GM19099 (cell line): ENCODE data around the gene DDX1.

Source experiments
- POLR2A ChIP-seq: IDR thresholded peaks from 3 replicates; pipeline ENCODE4 v1.6.1; 2011; ENCODE audit warnings: low read depth; ENCODE audit not compliant: insufficient read length; ENCODE audit errors: extremely low read depth

Gene DDX1

GRCh38 chr2:15580451-15580850 lies 11.2 kb upstream of the DDX1 start:
- TF ChIP-seq POLR2A: no peak

- TF ChIP-seq POLR2A: no peak
These were observed 8.8 kb upstream of the DDX1 start for GRCh38 chr2:15582710-15583357.

GRCh38 chr2:15583826-15584225 lies 7.8 kb upstream of the DDX1 start:
- TF ChIP-seq POLR2A: no peak

DNA sequence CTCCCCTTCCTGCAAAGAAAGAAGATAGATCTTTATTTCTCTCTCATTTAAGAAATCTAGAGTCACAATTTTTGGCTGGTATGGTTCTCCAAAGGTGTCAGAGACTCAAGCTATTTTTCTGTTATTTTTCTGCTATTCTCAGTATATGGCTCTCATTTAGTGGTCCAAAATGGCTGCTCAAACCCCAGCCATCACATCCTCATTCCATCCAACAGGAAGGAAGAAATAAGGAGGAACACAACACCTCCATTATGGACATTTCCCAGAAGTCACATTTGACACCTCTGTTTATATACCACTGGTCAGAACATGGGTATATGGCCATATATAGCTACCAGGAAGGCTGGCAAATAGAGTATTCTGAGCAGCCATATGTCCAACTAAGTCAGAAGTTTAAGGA lies 7.4 kb upstream of the DDX1 start:
- no peak for TF ChIP-seq POLR2A

GRCh38 chr2:15584767-15585469 lies 6.8 kb upstream of the DDX1 start:
- no peak for TF ChIP-seq POLR2A

DNA sequence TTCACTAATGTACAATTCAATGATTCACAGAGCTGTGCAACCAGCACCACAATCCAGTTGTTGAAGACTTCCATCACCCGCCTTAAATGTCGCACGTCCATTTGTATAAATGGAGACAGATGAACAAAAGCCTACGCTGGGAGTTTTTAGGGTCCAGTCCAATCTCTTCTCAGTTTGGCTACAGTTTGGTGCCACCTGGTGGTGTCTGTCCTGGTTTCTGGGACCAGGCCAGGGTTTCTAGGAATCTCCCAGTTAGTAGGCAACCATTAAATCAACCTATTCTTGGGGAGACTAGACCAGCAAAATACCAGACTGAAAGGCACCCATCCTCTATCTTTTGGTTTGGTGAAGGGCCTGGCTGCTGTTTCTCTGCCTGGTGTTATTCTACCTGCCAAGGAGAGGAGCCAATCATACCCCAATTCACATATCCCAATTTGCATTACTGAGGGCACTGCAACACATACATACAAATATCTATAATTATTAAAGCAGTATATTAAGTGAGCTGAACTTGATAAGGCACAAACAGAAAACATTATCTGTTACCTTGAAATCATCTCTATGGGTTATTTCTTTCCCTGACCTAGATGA lies 3.2 kb upstream of the DDX1 start:
- TF ChIP-seq POLR2A: no peak

- no peak for TF ChIP-seq POLR2A
These were observed 336 bp upstream of the DDX1 start for GRCh38 chr2:15591373-15591691.

DNA sequence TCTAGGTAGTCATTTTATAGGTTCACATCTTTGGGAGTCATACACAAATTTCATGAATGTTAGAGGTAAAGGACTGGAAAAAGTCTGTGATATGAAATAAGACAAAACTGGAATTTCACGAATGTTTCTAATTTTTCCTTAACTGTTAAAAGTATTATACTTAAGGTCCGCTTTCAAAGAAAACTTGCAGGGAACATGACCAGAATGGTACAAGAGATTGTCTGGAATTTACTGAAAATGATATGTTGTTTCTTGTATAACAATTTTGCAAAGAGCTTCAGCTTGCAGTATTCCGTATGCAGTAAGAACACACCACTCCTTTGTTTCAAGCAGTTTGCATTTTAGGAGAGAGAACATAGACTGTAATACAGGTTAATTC lies 1.6 kb downstream of the DDX1 start:
- no peak for TF ChIP-seq POLR2A

GRCh38 chr2:15594291-15595256 lies 2.9 kb downstream of the DDX1 start:
- no peak for TF ChIP-seq POLR2A

GRCh38 chr2:15595342-15595905 lies 3.8 kb downstream of the DDX1 start:
- no peak for TF ChIP-seq POLR2A

DNA sequence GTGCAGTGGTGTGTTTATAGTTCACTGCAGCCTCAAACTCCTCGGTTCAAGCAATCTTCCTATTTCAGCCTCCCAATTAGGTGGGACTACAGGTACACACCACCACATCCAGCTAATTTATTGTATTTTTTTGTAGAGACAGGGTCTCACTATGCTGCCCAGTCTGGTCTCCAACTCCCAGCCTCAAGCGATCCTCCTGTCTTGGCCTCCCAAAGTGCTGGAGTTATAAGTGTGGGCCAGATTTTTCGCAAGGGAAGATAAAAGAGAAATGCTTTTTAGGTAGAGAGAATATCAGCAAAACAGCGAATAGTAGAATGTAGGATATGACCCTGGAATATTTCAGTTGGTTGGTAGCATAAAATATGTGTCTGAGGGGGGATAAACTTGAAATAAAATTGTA lies 4.3 kb downstream of the DDX1 start:
- no peak for TF ChIP-seq POLR2A

DNA sequence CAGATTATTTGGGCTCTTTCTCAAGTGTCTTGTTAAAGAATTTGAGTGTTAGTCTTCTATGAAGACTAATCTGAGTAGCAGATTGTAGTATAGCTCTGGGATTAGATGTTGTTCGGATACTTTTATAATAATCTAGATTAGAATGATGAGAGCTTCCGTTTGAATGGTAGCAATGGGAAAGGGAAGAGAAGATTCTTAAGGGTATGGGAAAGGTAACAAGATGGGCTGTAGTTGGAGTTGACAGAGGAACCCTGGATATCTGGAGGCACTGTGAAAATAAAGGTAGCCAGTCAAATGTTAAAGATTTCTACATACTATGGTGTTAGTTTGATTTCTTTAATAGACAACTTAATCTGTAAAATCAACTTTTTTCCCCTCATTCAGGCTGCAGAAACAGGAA lies 4.7 kb downstream of the DDX1 start:
- TF ChIP-seq POLR2A: no peak

- no peak for TF ChIP-seq POLR2A
These were observed 5.3 kb downstream of the DDX1 start for GRCh38 chr2:15596968-15597367.

DNA sequence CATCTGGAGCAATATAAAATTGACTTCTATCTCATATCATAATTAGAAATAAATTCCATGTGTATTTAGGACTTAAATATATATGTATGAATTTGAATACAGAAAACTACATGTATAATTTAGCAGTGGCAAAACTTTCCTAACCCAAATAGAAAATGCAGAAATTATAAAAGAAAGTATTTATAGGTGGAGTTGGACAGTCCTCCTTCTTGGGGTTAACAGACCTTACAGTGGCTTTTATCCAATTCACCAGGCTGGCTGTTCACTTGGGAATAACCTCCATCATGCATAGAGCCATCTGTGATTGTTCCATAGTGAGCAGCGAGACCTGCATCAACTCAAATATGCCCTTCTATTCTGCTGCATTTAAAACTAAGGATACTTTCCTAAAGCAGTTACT lies 8.3 kb downstream of the DDX1 start:
- no peak for TF ChIP-seq POLR2A

DNA sequence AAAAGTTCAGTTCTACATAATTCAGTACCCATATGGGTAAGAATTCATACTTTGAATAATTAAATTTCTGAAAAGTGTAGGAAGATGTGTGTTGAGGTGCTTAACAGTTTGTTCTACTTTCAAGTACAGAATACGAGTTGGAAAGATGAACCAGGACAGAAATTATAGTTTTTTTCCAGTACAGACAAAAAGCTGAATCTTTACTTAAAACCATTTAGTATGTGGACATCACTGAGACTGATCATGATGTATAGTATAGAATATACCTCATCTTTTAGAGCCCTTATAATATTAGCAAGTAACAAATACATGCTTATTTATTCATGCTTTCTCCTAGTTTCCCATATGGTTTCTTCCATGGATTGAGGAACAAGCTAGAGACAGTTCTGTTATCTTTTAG lies 10.0 kb downstream of the DDX1 start:
- TF ChIP-seq POLR2A: no peak

- TF ChIP-seq POLR2A: no peak
These were observed 10.7 kb downstream of the DDX1 start for GRCh38 chr2:15602393-15602792.
